Stimulated activated naive CD8-positive, alpha-beta T cell treated with anti-CD3 and anti-CD28 coated beads, Interleukin-15, amount 100 ng/mL, for 72 hours (primary cell): Measurements from ENCODE around the gene NEGR1.

Experiments
- ATAC-seq: fragments of 150-1000 bp; cut with Tn5 transposase; 2 replicates; pipeline ENCODE4 v1.10.0; 2021; ENCODE audit warnings: mild to moderate bottlenecking, moderate library complexity
- DNase-seq, 2 donors: peaks; one replicate each; pipeline ENCODE4 v3.0.0; 2021 to 2022
- H3K27ac Mint-ChIP-seq, 2 donors: one replicate each; pipeline ENCODE4 v1.8.0; 2022; ENCODE audit warnings: mild to moderate bottlenecking in 2 of 2, mixed read lengths in 2 of 2, moderate library complexity in 2 of 2
- H3K27me3 Mint-ChIP-seq: one replicate; pipeline ENCODE4 v1.8.0; 2022; ENCODE audit warnings: mixed read lengths
- H3K4me1 Mint-ChIP-seq: one replicate; pipeline ENCODE4 v1.8.0; 2022; ENCODE audit warnings: mild to moderate bottlenecking, mixed read lengths
- H3K4me3 Mint-ChIP-seq, 2 donors: one replicate each; pipeline ENCODE4 v1.8.0; 2022; ENCODE audit warnings: mild to moderate bottlenecking in 2 of 2, mixed read lengths in 2 of 2, moderate library complexity in 1 of 2
- H3K9me3 Mint-ChIP-seq, 2 donors: one replicate each; pipeline ENCODE4 v1.8.0; 2022; ENCODE audit warnings: mixed read lengths in 2 of 2

The NEGR1 gene

GRCh38 chr1:71589005-71589404, 693.3 kb downstream of the NEGR1 start:
- no peaks in the 10 kb centered on the region for H3K9me3 Mint-ChIP-seq
- H3K27me3 Mint-ChIP-seq = no peaks in the 10 kb centered on the region
- no peak overlapping the region for H3K27ac Mint-ChIP-seq
- DNase-seq (no peak), ATAC-seq (no peak)
- no peak overlapping the region for H3K4me3 Mint-ChIP-seq
- no peaks in the 10 kb centered on the region for H3K4me1 Mint-ChIP-seq

- no peak overlapping the region for H3K4me3 Mint-ChIP-seq
- no peaks in the 10 kb centered on the region for H3K4me1 Mint-ChIP-seq
- ATAC-seq = no peak
- no peak for DNase-seq
- H3K27me3 Mint-ChIP-seq = no peaks in the 10 kb centered on the region
- no peak overlapping the region for H3K27ac Mint-ChIP-seq
- no peaks in the 10 kb centered on the region for H3K9me3 Mint-ChIP-seq
These were observed 694.4 kb downstream of the NEGR1 start for GRCh38 chr1:71587961-71588360.

GRCh38 chr1:71586030-71586429, 696.3 kb downstream of the NEGR1 start:
- Mint-ChIP-seq H3K4me1 (no peaks in the 10 kb centered on the region), H3K9me3 (no peaks in the 10 kb centered on the region), H3K27ac (no peak overlapping the region), H3K4me3 (no peak overlapping the region), H3K27me3 (no peaks in the 10 kb centered on the region)
- no peak for DNase-seq
- no peak for ATAC-seq

- Mint-ChIP-seq H3K27me3 (no peaks in the 10 kb centered on the region), H3K27ac (no peak overlapping the region), H3K4me3 (no peak overlapping the region), H3K9me3 (no peaks in the 10 kb centered on the region), H3K4me1 (no peaks in the 10 kb centered on the region)
- DNase-seq (no peak), ATAC-seq (no peak)
These were observed 698.6 kb downstream of the NEGR1 start for GRCh38 chr1:71583756-71584155.

GRCh38 chr1:71582673-71583072, 699.7 kb downstream of the NEGR1 start:
- no peak for DNase-seq
- no peak overlapping the region for H3K4me3 Mint-ChIP-seq
- no peaks in the 10 kb centered on the region for H3K27me3 Mint-ChIP-seq
- no peak overlapping the region for H3K27ac Mint-ChIP-seq
- no peaks in the 10 kb centered on the region for H3K4me1 Mint-ChIP-seq
- H3K9me3 Mint-ChIP-seq = no peaks in the 10 kb centered on the region
- ATAC-seq = no peak

GRCh38 chr1:71577451-71578131, 704.7 kb downstream of the NEGR1 start:
- Mint-ChIP-seq H3K4me3 (no peak overlapping the region), H3K27ac (no peak overlapping the region), H3K27me3 (no peaks in the 10 kb centered on the region), H3K4me1 (no peaks in the 10 kb centered on the region), H3K9me3 (no peaks in the 10 kb centered on the region)
- ATAC-seq (no peak), DNase-seq (no peak)

GRCh38 chr1:71572038-71572437, 710.3 kb downstream of the NEGR1 start:
- no peak overlapping the region for H3K27ac Mint-ChIP-seq
- no peak for DNase-seq
- H3K4me3 Mint-ChIP-seq = no peak overlapping the region
- no peaks in the 10 kb centered on the region for H3K27me3 Mint-ChIP-seq
- no peaks in the 10 kb centered on the region for H3K9me3 Mint-ChIP-seq
- no peaks in the 10 kb centered on the region for H3K4me1 Mint-ChIP-seq
- ATAC-seq = no peak

GRCh38 chr1:71566413-71566812, 715.9 kb downstream of the NEGR1 start:
- no peak for DNase-seq
- Mint-ChIP-seq H3K27ac (no peak overlapping the region), H3K27me3 (no peaks in the 10 kb centered on the region), H3K4me1 (no peaks in the 10 kb centered on the region), H3K4me3 (no peak overlapping the region), H3K9me3 (no peaks in the 10 kb centered on the region)
- ATAC-seq = no peak

GRCh38 chr1:71565831-71566230, 716.5 kb downstream of the NEGR1 start:
- Mint-ChIP-seq H3K4me3 (no peak overlapping the region), H3K27me3 (no peaks in the 10 kb centered on the region), H3K27ac (no peak overlapping the region), H3K9me3 (no peaks in the 10 kb centered on the region), H3K4me1 (no peaks in the 10 kb centered on the region)
- no peak for DNase-seq
- ATAC-seq = no peak

GRCh38 chr1:71565262-71565661, 717.1 kb downstream of the NEGR1 start:
- Mint-ChIP-seq H3K27me3 (no peaks in the 10 kb centered on the region), H3K4me3 (no peak overlapping the region), H3K9me3 (no peaks in the 10 kb centered on the region), H3K4me1 (no peaks in the 10 kb centered on the region), H3K27ac (no peak overlapping the region)
- no peak for ATAC-seq
- DNase-seq = no peak

- Mint-ChIP-seq H3K4me1 (no peaks in the 10 kb centered on the region), H3K27me3 (no peaks in the 10 kb centered on the region), H3K27ac (no peak overlapping the region), H3K9me3 (no peaks in the 10 kb centered on the region), H3K4me3 (no peak overlapping the region)
- ATAC-seq = no peak
- no peak for DNase-seq
These were observed 720.0 kb downstream of the NEGR1 start for GRCh38 chr1:71562298-71562697.

GRCh38 chr1:71561729-71562128, 720.6 kb downstream of the NEGR1 start:
- no peak for ATAC-seq

GRCh38 chr1:71561206-71561605, 721.1 kb downstream of the NEGR1 start:
- Mint-ChIP-seq H3K4me3 (no peak overlapping the region), H3K27ac (no peak overlapping the region), H3K4me1 (no peaks in the 10 kb centered on the region), H3K9me3 (no peaks in the 10 kb centered on the region), H3K27me3 (no peaks in the 10 kb centered on the region)
- DNase-seq = no peak
- ATAC-seq = no peak

More at GRCh38 chr1:71561729-71562128, 720.6 kb downstream of the NEGR1 start:
- H3K4me1 Mint-ChIP-seq = no peaks in the 10 kb centered on the region
- no peak for DNase-seq
- H3K27ac Mint-ChIP-seq = no peak overlapping the region
- no peaks in the 10 kb centered on the region for H3K27me3 Mint-ChIP-seq
- no peak overlapping the region for H3K4me3 Mint-ChIP-seq
- no peaks in the 10 kb centered on the region for H3K9me3 Mint-ChIP-seq

GRCh38 chr1:71559880-71560279, 722.5 kb downstream of the NEGR1 start:
- no peaks in the 10 kb centered on the region for H3K27me3 Mint-ChIP-seq
- ATAC-seq = no peak
- H3K4me1 Mint-ChIP-seq = no peaks in the 10 kb centered on the region
- DNase-seq = no peak
- H3K4me3 Mint-ChIP-seq = no peak overlapping the region
- no peak overlapping the region for H3K27ac Mint-ChIP-seq
- no peaks in the 10 kb centered on the region for H3K9me3 Mint-ChIP-seq

- H3K9me3 Mint-ChIP-seq = no peaks in the 10 kb centered on the region
- no peak for DNase-seq
- no peaks in the 10 kb centered on the region for H3K4me1 Mint-ChIP-seq
- H3K4me3 Mint-ChIP-seq = no peak overlapping the region
- H3K27ac Mint-ChIP-seq = no peak overlapping the region
- H3K27me3 Mint-ChIP-seq = no peaks in the 10 kb centered on the region
- no peak for ATAC-seq
These were observed 725.2 kb downstream of the NEGR1 start for GRCh38 chr1:71557138-71557537.

- Mint-ChIP-seq H3K27ac (no peak overlapping the region), H3K4me1 (no peaks in the 10 kb centered on the region), H3K9me3 (no peaks in the 10 kb centered on the region), H3K4me3 (no peak overlapping the region), H3K27me3 (no peaks in the 10 kb centered on the region)
- no peak for DNase-seq
- ATAC-seq = no peak
These were observed 733.9 kb downstream of the NEGR1 start for GRCh38 chr1:71548398-71548890.

GRCh38 chr1:71542155-71542554, 740.2 kb downstream of the NEGR1 start:
- ATAC-seq = no peak
- no peak overlapping the region for H3K4me3 Mint-ChIP-seq

More at GRCh38 chr1:71542155-71542554, 740.2 kb downstream of the NEGR1 start:
- Mint-ChIP-seq H3K9me3 (no peaks in the 10 kb centered on the region), H3K27ac (no peak overlapping the region), H3K27me3 (no peaks in the 10 kb centered on the region), H3K4me1 (no peaks in the 10 kb centered on the region)
- DNase-seq = no peak
